Measurements from ENCODE around the gene SRRD.

Gene SRRD

DNA sequence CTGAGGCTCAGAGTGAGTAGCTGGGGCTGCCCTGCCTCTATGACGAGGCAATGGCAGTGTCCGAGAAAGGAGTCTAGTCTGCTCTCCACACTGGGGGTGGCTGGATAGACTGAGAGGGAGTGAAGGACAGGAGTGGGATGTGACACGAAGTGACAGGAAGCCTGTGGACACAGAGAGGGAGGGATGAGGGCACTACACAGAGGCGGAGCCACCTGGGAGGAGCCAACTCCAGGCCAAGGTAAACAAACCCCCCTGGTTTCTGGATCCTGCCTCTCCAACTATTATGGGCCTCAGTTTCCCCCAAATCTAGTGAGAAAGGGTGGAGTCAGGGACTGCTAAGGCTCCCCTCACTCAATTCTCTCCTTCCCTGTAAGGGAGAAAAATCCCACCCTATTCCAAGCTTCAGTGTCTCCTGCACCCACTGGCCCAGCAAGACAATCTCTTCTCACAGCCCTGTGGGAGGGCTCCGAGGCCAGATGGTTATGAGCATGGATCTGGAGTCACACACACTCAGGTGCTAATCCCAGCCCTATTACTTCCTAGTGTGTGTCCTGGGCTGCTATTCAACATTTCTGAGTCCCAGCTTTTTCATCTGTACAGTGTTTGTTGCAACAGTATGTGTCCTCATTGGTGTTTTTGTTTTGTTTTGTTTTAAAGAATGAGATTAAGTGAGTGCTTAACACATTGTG lies 29.7 kb upstream of the SRRD start:
- no peak for DNase-seq

DNA sequence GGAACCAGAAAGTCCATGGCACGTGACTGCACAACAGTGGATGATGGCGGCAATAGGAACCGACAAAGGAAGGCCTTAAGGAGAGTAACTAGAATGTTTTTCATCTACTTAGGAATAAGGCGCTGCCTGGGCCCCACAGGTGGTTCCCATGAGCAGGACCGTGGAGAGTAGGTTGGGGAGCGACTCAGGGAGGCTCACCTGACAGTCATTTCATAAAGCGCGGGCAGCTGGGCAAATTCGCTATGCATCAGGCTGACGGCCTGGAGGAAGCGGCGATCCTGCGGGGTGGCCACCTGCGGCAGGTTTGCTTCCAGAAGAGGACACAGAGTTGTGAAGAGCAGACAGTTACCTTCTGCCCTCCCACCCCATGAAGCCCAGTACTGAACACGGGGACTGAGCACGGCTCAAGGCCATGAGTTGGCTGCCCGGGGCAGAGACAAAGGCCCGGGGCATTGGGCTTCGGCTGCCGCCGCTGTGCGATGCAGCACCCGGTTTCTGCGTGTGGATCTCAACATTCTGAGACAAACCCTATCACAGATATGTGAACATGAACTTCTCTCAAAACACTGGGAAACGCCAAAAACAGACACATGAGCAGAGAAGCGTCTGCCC lies 25.9 kb upstream of the SRRD start:
- DNase-seq, result no peak

DNA sequence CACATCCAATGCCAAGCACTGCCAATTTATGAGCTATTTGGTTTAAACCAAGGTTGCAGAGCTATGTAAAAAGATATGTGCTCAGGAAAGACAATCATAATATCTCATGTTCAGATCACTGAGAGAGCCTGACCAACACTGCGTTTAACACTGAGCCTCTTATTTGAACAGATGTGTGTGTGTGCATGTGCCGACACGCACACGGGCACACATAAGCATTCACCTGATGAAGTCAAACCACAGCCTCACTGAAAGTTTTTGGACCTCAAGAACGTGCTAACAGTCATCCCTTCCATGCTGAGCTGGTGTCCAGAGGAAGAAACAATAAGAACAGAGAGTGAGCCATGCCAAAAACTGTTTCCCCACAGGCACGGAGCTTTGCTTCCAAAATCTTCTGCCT lies 23.5 kb upstream of the SRRD start:
- DNase-seq, result no peak

DNA sequence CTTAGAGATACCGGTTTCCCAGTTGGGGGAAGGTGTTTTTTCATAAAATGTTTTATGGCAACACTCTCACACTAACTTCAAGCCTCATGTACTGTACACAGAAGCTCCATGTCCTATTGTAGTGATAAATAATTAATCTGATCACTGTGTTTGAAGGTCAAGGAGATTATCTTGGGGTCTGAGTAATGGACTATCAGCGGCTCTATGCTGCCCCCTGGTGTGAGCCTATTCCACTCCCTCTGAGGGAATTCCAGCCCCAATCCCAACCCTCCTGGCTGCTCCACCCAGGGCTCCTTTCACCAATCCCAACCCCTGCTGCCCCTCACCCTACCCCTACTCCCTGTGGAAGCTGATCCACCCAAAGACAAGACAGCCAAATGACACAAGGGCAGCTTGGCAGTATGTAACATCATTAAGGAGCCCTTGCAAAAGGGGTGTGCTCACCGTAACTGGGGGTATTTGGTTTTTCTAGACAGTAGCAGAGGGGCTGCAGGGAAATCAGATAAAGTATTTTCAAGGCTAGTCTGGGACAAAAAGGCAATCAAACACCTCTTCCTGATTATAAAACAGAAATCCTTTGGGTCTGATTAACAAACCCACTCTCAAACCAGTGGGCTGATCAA lies 22.4 kb upstream of the SRRD start:
- DNase-seq, result peak; percentile 15 to 25

DNA sequence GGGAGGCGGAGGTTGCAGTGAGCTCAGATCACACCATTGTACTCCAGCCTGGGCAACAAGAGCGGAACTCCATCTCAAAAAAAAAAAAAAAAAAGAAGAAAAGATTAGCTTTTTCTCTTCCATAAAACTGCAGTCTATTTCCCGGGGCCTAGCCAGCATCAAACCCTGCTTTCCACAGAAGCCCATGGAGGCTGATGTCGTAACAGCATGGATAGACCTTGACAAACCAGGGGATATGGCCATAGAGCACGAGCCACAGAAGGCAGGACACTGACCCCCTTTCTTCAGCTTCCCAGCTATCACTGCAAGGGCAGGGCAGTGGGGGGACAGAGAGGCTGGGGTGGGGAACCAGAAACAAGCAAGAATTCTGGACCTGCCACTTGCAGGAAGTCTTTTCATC lies 21.6 kb upstream of the SRRD start:
- DNase-seq, result no peak

DNA sequence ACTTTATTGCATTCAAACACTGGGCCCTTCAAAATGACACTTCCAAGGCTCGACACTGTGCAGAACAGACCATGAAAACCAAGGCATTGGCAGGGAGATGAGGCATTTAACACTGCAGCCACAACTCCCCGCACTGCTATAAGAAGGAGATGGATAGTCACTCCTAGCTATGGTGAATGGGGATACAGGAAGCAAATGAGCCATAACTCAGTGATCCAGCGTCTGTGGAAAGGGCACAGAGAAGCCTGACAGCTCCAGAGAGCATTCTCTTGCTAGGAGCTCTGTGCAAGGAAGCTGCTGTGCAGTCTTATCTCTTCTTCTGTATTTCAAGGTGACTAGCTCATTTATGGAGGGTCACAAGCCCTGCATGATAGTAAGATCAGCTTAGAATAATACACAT lies 21.0 kb upstream of the SRRD start:
- no peak for DNase-seq

DNA sequence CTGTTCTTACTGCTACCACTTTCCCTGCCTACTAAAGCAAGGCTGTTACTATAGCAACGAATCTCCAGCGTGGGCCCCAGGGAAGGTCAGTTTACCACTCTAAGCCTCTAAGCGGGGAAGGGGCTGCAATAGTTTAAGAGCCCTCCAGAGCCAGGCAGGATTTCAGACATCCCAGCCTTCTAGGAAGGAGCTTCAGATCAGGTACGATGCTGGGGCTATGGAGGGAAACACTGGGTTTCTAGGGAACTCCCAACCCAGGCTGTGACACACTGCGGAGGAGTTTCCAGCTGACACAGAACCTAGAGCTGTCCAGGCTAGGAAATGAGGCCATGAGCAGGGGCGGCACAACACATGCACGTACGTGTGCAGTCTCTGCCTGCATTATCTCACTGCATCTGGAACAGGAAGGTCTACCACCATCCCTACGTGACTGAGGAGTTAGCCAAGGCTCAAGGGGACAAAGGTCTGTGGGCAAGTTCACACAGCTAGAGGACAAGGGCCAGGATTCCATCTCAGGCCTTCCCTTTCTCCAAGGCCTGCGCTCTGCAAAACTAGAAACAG lies 20.5 kb upstream of the SRRD start:
- DNase-seq, result peak in 1 of 2 donors; percentile 16

DNA sequence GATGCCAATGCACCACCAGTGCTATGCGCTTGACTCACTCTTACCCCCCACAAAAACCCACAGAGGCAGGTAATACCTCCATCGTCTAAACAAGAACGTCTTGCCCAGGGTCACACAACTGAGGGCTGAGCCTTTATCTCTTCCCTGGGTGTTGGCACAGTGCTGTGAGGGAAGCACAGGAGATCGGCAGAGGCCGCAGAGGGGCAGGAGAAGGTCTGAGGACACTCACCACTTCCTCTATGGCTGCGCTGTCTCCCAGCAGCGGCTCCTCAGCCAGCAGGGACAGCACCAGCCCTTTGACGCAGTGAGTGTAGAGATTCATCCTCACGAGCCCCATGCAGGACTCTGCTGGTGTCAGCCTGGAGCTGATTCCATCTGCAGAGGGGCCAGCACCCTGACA lies 20.0 kb upstream of the SRRD start:
- peak in 1 of 2 donors; percentile 20 for DNase-seq

DNA sequence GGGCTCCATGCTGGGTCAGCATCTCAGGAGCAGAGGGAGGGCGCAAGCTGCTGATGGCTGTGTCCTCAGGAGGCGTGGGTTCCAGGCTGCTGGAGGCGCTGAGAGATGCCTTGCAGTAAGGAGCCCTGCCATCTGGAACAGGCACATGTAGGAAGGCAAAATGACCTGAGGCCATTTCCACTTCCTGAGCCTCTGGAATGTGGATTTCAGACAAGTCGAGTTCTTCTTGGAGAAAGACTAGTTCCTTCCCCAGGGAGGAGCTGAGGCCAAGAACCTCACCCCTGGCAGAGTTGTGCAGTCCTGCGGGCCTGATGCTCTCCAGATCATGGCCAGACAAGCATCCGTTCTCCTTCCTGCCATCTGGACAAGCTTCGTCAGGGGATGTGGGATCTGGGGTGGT lies 19.4 kb upstream of the SRRD start:
- DNase-seq, result no peak

DNA sequence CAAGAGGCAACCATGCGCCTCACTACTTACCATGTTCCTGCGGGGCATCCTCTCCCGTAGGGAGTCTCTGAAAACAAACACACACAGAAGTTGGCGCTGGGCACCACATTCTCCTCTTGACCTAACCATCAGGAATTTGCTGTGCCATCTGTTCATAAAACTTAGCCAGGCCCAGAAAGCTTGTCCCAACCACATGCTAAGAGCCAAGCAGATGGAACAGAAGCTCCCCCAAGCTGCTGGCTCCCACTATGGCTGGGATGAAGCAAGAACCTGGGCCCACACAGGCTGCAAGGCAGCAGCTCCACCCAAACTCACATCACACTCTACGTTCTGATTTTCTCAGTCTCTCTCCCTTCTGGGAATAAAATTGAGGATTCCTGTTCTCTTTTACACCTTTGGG lies 17.5 kb upstream of the SRRD start:
- no peak for DNase-seq

DNA sequence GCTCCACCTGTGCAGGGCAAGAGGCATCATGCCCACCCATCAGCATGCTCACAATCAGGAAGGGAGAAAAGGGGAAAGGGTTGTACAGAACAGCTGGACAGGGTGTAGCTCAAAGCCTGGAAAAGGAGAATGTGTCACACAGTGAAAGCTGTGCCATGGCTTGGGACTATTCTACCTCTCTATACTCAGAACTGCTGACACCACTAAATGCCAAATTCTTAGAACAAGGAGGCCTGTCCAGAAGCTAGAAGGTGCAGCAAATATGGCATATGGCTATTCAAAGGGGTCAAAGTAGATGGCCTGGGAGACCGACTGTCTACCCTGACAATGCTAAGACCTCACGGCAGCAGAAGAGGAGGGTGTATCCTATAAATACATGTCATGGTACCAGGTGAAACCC lies 12.9 kb upstream of the SRRD start:
- no peak for DNase-seq

DNA sequence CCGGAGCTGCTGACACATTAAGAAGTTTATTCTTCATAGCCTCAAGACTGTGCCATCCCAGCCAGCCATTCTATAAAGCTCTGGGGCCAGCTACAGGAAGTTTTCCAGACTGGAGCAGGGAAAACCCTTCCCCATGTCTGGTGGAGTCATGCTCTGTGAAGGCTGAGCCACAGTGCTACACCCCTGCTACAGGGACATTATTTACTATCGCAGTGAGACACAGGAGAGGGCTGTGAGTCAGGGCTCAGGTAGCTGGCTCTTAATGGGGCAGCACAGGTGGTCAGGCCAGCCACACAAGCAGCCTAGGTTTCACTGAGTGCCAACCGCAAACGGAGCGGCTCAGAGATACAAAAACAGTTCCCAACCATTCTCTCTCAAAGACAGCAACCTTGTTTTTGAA lies 12.2 kb upstream of the SRRD start:
- DNase-seq, result no peak

DNA sequence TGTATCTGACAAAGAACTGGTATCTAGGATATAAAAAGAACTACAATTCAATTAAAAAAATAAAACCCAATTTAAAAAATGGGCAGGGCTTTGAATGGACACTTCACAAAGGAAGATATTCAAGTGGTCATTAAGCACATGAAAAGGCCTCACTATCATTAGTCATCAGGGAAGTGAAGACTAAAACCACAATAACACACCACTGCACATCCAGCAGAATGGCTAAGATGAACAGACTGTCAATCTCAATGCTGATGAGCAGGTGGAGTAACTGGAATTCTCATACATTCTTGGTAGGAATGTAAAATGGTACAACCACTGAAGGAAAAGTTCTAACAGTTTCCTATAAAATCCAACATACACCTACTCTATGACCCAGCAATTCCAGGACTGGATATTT lies 9.0 kb upstream of the SRRD start:
- DNase-seq, result peak; percentile 54 to 64

DNA sequence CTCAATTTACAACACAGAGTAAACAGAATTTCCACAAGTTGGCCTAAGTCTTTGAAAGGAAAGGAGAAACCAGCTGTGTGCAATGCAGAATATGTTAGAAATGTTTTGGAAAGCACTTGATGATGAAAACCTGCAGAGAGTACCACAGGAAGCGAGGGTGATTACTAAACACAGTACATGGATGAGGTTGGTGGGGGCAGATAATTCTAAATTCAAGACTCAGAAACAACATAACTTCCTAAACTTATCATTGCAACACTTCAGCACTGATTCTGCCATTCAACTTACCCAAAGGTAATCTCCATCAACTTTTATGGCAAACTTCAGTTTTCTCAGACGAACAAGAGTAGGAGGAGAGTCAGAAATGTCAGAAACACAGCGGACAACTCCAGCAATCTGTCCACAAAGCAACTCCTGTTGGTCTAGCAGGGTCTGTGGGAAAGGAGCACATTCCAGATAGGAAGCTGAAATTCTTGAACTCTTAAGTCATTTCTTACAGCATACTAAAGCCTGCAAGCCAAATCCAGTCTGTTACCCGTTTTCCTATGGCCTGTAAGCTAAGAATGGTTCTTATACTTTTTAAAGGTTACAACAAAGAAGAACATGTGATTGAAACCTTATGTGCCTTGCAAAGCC lies 6.9 kb upstream of the SRRD start:
- DNase-seq, result peak; percentile 26 to 29

DNA sequence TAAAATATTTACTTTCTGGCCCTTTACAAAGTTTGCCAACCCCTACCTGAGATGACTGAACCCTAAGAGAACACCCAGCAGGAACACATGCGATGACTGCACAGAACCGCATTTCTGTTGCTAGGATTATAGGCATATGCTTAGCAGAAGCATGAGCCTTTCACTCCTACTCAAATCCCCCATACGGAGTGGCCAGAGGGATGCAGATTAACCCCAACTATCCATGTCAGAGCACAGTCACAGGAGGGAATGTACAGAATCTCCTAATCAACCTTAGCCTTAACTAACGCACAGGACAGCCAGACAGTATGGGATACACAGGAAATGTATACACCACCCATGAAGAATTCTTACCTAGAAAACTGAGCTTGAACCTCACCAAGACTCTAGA lies 6.3 kb upstream of the SRRD start:
- DNase-seq, result no peak

DNA sequence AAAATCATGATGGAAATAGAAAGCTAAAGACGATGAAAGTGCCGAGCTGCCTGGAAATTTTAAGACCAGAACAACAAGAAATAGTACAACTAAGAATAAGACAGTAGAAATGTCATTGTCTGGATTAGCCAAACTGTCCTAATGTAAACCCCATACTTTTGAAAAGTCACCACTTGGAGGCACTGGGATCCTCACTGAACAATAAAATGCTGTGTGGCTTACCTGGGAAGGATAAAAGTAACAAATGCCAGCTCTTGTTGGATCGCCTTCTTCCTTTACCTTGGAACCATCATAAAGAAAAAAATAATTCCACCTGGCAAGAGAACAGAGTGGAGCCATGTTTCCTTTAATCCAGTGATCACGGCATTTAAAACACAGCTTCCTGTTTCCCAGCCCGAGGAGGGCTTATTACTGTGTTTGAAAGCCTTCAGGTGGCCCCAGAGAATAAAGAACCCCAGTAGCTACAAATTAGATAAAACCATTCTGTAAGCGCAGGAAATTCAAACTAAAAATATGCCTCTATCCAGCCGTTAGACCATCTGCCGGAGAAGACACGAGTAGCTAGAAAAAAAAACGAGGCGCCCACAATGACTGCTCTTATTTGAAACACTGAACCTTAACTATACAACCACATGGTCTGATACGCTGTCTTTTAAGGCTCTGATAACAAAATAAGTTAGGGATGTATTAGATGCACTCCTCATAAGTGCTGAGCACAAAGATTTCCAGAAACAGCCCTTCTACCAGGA lies 4.5 kb upstream of the SRRD start:
- peak in 1 of 2 donors; percentile 4 for DNase-seq

DNA sequence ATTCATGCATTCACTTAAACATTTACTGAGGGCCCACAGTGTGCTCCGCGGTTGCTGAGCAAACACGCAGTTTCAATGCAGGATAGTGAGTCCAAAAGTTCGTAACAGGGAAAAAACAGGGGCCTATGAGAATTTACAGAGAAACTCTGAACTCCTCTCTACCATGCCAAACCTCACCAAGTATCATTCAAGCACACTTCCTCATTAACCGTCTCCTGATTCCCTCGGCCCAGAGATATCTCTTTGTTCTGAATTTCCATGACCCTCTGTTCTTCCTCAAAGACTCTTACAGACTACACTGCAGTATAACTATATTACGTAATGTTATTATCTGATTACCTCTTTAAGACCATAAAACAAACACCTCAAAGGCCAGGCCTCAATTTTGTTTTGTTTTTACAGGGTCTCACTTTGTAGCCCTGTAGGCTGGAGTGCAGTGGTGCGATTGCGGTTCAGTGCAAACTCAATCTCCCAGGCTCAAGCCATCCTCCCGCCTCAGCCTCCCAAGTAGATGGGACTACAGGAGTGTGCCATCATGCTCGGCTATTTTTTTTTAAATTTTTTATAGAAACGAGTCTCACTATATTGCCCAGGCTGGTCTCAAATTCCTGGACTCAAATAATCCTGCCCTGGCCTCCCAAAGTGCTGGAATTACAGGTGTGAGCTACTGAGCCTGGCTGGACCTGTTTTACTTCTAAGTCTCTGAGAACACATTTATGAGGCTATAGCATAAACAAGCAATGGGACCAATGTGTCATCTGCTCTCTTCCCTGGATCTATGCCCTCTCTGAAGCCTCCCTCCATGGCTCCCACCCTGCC lies 3.7 kb upstream of the SRRD start:
- DNase-seq, result peak; percentile 36 to 60

DNA sequence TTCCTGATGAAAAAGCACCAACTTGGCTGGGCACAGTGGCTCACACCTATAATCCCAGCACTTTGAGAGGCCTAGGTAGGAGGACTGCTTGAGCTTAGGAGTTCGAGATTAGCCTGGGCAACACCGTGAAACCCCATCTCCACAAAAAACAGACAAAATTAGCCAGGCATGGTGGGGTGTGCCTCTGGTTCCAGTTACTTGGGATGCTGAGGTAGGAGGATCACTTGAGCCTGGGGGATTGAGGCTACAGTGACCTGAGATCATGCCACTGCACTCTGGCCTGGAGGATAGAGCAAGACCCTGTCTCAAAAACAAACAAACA lies 3.1 kb upstream of the SRRD start:
- DNase-seq, result no peak

DNA sequence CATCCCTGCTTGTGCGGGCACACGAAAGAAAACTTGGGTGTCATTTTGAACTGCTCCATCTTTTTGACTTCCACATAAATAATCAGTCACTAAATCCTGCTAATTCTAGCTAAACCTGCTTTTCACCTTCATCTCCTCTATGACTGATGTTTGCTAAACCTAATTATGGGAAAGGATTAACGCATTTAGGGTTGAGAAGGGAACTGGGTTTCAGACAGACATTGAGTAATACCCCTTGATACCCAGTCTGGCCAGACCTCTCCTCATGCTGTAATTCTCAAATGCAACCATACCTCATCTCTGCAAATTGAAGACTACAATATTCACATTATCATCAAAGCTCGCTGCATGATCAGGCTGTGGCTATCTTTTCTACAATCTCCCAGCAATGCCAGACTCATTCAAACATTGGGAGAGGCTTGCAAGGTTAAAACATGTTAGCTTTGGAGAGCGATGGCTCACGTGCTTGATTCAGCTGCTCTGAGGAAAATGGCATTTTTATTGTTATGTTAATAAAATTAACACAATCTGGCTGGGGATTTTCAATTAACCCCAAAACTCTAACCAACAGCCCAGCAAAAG lies 2.5 kb upstream of the SRRD start:
- DNase-seq, result no peak

DNA sequence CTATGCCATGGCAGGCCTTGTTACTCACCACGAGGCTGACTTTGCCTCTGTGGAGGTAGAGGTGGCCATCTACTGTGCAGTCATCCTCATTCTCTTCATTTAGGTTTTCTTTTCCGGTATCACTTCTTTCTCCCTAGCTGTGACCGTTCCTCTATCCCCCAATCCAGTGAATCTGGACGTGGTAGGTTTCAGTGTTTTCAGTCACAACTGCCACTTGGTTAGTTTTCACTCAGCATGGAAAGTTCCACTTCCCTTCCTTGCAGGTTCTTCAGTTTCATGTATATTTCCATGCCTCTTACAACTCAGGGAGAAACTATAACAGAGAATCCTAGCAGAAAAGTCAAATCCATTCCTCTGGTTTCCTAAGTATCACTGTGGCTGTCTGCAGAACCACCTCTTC lies 2.0 kb upstream of the SRRD start:
- no peak for DNase-seq

DNA sequence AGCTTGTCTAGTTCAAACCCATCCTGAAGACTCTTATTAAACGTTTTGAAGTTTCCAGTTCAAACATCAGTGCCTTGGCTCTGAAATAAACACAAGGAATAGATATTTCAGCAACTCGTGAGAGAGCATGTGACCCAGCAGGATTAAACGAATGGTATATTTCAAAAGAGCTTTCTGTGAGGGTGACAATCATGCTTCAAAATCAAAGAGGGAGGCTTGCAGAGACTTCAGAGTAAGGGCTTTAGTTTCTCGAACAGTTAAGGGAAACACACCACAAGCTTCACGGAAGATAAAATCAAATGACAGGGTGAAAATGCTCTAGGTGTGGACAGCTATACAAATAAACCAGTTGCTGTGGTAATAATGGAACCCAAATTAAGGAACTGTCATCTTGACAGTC lies 1.5 kb upstream of the SRRD start:
- peak; percentile 38 to 40 for DNase-seq

DNA sequence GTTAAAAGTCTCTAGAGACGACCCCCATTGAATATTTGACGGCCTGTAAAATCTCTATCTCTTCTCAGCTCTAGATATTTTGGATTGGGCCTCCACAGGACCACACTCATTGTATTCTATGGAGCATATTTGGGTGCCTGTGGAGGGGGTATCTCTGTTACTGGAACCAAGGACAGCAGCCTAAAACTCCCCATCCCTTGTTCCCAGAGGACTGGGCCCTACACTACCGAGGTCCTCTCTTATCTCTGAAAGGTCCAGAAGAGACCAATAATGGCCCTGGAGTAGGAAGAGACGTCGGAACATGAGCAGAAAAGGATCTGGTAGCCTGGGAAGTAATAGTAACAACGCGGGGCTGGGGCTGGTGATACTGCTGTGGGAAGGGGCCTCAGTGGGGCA lies 636 bp upstream of the SRRD start:
- DNase-seq, result no peak
